H9 (cell line): ENCODE data around the gene NKAIN2. TPM values are rescaled to one million over a fixed set of nuclear protein-coding genes. Genes with fewer than 3 reads are reported as not detected.

Experiments
- DNase-seq: peaks from one replicate; pipeline ENCODE4 v3.0.0-alpha.2; 2017
- H2AFZ ChIP-seq: one replicate; pipeline ENCODE4 v1.6.1; 2013; ENCODE audit warnings: mild to moderate bottlenecking, low read length, control low read depth, moderate library complexity
- H2AK5ac ChIP-seq: 2 replicates; pipeline ENCODE4 v1.6.1; 2013; ENCODE audit warnings: low read length, control low read depth, mixed read lengths; ENCODE audit not compliant: insufficient read length
- H2BK120ac ChIP-seq: one replicate; pipeline ENCODE4 v1.6.1; 2013; ENCODE audit warnings: low read depth, mild to moderate bottlenecking, low read length, control low read depth, inconsistent platforms; ENCODE audit not compliant: poor library complexity, severe bottlenecking
- H2BK12ac ChIP-seq: 2 replicates; pipeline ENCODE4 v1.6.1; 2013; ENCODE audit warnings: low read length, control low read depth, mixed read lengths, low read depth; ENCODE audit not compliant: insufficient read length
- H2BK15ac ChIP-seq: 2 replicates; pipeline ENCODE4 v1.6.1; 2013; ENCODE audit warnings: low read depth, low read length, control low read depth
- H2BK20ac ChIP-seq: one replicate; pipeline ENCODE4 v1.6.1; 2013; ENCODE audit warnings: low read depth, mild to moderate bottlenecking, low read length, control low read depth, inconsistent platforms; ENCODE audit not compliant: poor library complexity, severe bottlenecking
- H2BK5ac ChIP-seq: 2 replicates; pipeline ENCODE4 v1.6.1; 2013; ENCODE audit warnings: low read length, control low read depth, mixed read lengths; ENCODE audit not compliant: insufficient read length
- H3K14ac ChIP-seq: 2 replicates; pipeline ENCODE4 v1.6.1; 2013; ENCODE audit warnings: low read length, control low read depth; ENCODE audit not compliant: insufficient read depth
- H3K18ac ChIP-seq: 2 replicates; pipeline ENCODE4 v1.6.1; 2013; ENCODE audit warnings: low read depth, mild to moderate bottlenecking, mixed read lengths, low read length, control low read depth; ENCODE audit not compliant: insufficient read length
- H3K23ac ChIP-seq: 2 replicates; pipeline ENCODE4 v1.6.1; 2013; ENCODE audit warnings: low read length, control low read depth, mixed read lengths, low read depth; ENCODE audit not compliant: insufficient read length
- H3K23me2 ChIP-seq: 2 replicates; pipeline ENCODE4 v1.6.1; 2013; ENCODE audit warnings: low read depth, mild to moderate bottlenecking, mixed read lengths, low read length, control low read depth; ENCODE audit not compliant: insufficient read length, poor library complexity, severe bottlenecking
- H3K27ac ChIP-seq: 2 replicates; pipeline ENCODE4 v1.5.1; 2013; ENCODE audit warnings: low read length, control low read depth, mixed read lengths, low read depth; ENCODE audit not compliant: insufficient read length
- H3K27me3 ChIP-seq: 2 replicates; pipeline ENCODE4 v1.6.1; 2013; ENCODE audit warnings: low read length, control low read depth, inconsistent platforms; ENCODE audit not compliant: insufficient read depth
- H3K4ac ChIP-seq: 2 replicates; pipeline ENCODE4 v1.6.1; 2013; ENCODE audit warnings: low read depth, mild to moderate bottlenecking, control low read depth, inconsistent platforms, low read length, moderate library complexity
- H3K4me1 ChIP-seq: 2 replicates; pipeline ENCODE4 v1.6.1; 2013; ENCODE audit warnings: low read length, control low read depth, inconsistent platforms; ENCODE audit not compliant: insufficient read depth
- H3K4me2 ChIP-seq: 2 replicates; pipeline ENCODE4 v1.6.1; 2013; ENCODE audit warnings: low read length, control low read depth, mixed read lengths; ENCODE audit not compliant: insufficient read length, insufficient read depth
- H3K56ac ChIP-seq: 2 replicates; pipeline ENCODE4 v1.6.1; 2013; ENCODE audit warnings: low read depth, mild to moderate bottlenecking, mixed read lengths, low read length, control low read depth; ENCODE audit not compliant: insufficient read length
- H3K79me1 ChIP-seq: 2 replicates; pipeline ENCODE4 v1.6.1; 2013; ENCODE audit warnings: low read depth, mild to moderate bottlenecking, moderate library complexity, low read length, control low read depth, inconsistent platforms; ENCODE audit not compliant: insufficient read depth, poor library complexity, severe bottlenecking
- H3K79me2 ChIP-seq: 2 replicates; pipeline ENCODE4 v1.6.1; 2013; ENCODE audit warnings: low read length, control low read depth, inconsistent platforms; ENCODE audit not compliant: insufficient read depth
- H3K9ac ChIP-seq: 2 replicates; pipeline ENCODE4 v1.6.1; 2013; ENCODE audit warnings: low read length, control low read depth, mixed read lengths; ENCODE audit not compliant: insufficient read length; ENCODE audit errors: extremely low read depth
- H3K9me3 ChIP-seq: one replicate; pipeline ENCODE4 v1.6.1; 2013; ENCODE audit warnings: low read depth, low read length, inconsistent platforms; ENCODE audit not compliant: control insufficient read depth
- H3T11ph ChIP-seq: one replicate; pipeline ENCODE4 v1.6.1; 2013; ENCODE audit warnings: mild to moderate bottlenecking, low read length, control low read depth, inconsistent platforms
- H4K20me1 ChIP-seq: one replicate; pipeline ENCODE4 v1.6.1; 2013; ENCODE audit not compliant: control insufficient read depth, insufficient read length, insufficient read depth
- H4K5ac ChIP-seq: 2 replicates; pipeline ENCODE4 v1.6.1; 2013; ENCODE audit warnings: low read depth, mild to moderate bottlenecking, mixed read lengths, low read length, control low read depth; ENCODE audit not compliant: insufficient read length
- H4K8ac ChIP-seq: replicated peaks from 2 replicates; pipeline ENCODE4 v1.6.1; 2013; ENCODE audit warnings: low read length, control low read depth, mixed read lengths, low read depth; ENCODE audit not compliant: insufficient read length
- H4K91ac ChIP-seq: 2 replicates; pipeline ENCODE4 v1.6.1; 2013; ENCODE audit warnings: low read depth, mild to moderate bottlenecking, moderate library complexity, mixed read lengths, low read length, control low read depth; ENCODE audit not compliant: insufficient read length
- H3K27ac Mint-ChIP-seq, 3 experiments: 2 replicates in 2 of 3; 3 replicates in 1 of 3; pipeline ENCODE4 v1.8.0; 2020 to 2021; ENCODE audit warnings: mixed read lengths in 3 of 3, mild to moderate bottlenecking in 1 of 3, moderate library complexity in 1 of 3
- H3K27me3 Mint-ChIP-seq: 2 replicates; pipeline ENCODE4 v1.8.0; 2021; ENCODE audit warnings: low read depth, mild to moderate bottlenecking, moderate library complexity, mixed read lengths
- H3K36me3 Mint-ChIP-seq, 3 experiments: 2 replicates in 2 of 3; 3 replicates in 1 of 3; pipeline ENCODE4 v1.8.0; 2020 to 2021; ENCODE audit warnings: low read depth in 3 of 3, mixed read lengths in 3 of 3; ENCODE audit not compliant: insufficient read depth in 1 of 3
- H3K4me1 Mint-ChIP-seq, 2 experiments: 2 replicates each; pipeline ENCODE4 v1.8.0; 2020; ENCODE audit warnings: mixed read lengths in 2 of 2
- H3K4me3 Mint-ChIP-seq, 2 experiments: 2 replicates in 1 of 2; 3 replicates in 1 of 2; pipeline ENCODE4 v1.8.0; 2020 to 2021; ENCODE audit warnings: mild to moderate bottlenecking in 2 of 2, mixed read lengths in 2 of 2, moderate library complexity in 1 of 2
- H3K9me3 Mint-ChIP-seq, 2 experiments: 2 replicates in 1 of 2; 3 replicates in 1 of 2; pipeline ENCODE4 v1.8.0; 2020; ENCODE audit warnings: mild to moderate bottlenecking in 2 of 2, mixed read lengths in 2 of 2, moderate library complexity in 1 of 2
- WGBS: extraction: QIAGEN DNeasy Blood & Tissue Kit; methylation state at CpG from one replicate; pipeline ENCODE4 v1.1.7; 2013; ENCODE audit warnings: missing lambda C conversion rate, low lambda C conversion rate, mixed read lengths; ENCODE audit not compliant: insufficient read length; ENCODE audit errors: extremely low coverage; 5-methylcytosine and 5-hydroxymethylcytosine counted together
- total RNA-seq: library from RNA; stranded (reverse); gene quantifications from 2 replicates; pipeline ENCODE4 v1.2.1, GENCODE V29; 2021
- TF ChIP-seq, protein P1 (sequence below): fragments of 200-600 bp; sonication (generic); conservative IDR thresholded peaks from 3 replicates; pipeline ENCODE4 v1.8.0; 2021; ENCODE audit warnings: antibody characterized with exemption, mild to moderate bottlenecking

NKAIN2 gene
- total RNA-seq, 1 experiment from 2014 or later, result 0.17 TPM

DNA sequence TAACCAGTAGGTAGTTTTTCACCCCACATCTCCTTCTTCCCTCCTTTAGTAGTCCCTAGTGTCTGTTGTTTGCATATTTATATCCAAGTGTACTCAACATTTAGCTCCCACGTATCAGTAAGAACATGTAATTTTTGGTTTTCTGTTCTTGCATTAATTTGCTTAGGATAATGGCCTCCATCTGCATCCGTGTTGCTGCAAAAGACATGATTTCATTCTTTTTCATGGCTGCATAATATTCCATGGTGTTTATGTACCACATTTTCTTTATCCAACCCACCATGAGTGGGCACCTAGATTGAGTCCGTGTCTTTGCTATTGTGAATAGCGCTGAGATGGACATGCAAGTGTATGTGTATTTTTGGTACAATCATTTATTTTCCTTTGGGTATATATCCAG is 306.8 kb downstream of the NKAIN2 start:
- no CpG with 5 or more reads among the region's 4 CpGs for WGBS
- Histone ChIP-seq H3K9me3 (no peaks in the 10 kb centered on the region), H3K4ac (no peak overlapping the region), H3K79me1 (no peaks in the 10 kb centered on the region), H4K5ac (no peak overlapping the region), H3K9ac (no peak overlapping the region), H4K8ac (no peak overlapping the region), H3K56ac (no peak overlapping the region), H2BK15ac (no peak overlapping the region), H2BK12ac (no peak overlapping the region), H2AK5ac (no peak overlapping the region), H2BK20ac (no peak overlapping the region), H3K79me2 (no peaks in the 10 kb centered on the region), H3K23me2 (no peaks in the 10 kb centered on the region), H2BK120ac (no peak overlapping the region), H3K18ac (no peak overlapping the region), H3K4me2 (no peak overlapping the region), H3K23ac (no peak overlapping the region), H3T11ph (no peak overlapping the region), H3K4me1 (no peaks in the 10 kb centered on the region), H2AFZ (no peak overlapping the region), H2BK5ac (no peak overlapping the region), H4K20me1 (no peaks in the 10 kb centered on the region), H4K91ac (no peak overlapping the region), H3K27me3 (no peaks in the 10 kb centered on the region), H3K14ac (no peak overlapping the region), H3K27ac (no peak overlapping the region)
- no peaks in the 10 kb centered on the region for H3K4me1 Mint-ChIP-seq
- TF ChIP-seq, protein P1, sequence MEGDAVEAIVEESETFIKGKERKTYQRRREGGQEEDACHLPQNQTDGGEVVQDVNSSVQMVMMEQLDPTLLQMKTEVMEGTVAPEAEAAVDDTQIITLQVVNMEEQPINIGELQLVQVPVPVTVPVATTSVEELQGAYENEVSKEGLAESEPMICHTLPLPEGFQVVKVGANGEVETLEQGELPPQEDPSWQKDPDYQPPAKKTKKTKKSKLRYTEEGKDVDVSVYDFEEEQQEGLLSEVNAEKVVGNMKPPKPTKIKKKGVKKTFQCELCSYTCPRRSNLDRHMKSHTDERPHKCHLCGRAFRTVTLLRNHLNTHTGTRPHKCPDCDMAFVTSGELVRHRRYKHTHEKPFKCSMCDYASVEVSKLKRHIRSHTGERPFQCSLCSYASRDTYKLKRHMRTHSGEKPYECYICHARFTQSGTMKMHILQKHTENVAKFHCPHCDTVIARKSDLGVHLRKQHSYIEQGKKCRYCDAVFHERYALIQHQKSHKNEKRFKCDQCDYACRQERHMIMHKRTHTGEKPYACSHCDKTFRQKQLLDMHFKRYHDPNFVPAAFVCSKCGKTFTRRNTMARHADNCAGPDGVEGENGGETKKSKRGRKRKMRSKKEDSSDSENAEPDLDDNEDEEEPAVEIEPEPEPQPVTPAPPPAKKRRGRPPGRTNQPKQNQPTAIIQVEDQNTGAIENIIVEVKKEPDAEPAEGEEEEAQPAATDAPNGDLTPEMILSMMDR, result no peak
- no peak overlapping the region for H3K27ac Mint-ChIP-seq
- H3K9me3 Mint-ChIP-seq, result no peaks in the 10 kb centered on the region
- peaks cover 2% of the 10 kb centered on the region; the same call in 1 of the 2 replicates for H3K27me3 Mint-ChIP-seq
- no peak for DNase-seq
- H3K4me3 Mint-ChIP-seq, result no peak overlapping the region
- H3K36me3 Mint-ChIP-seq, result no peaks in the 10 kb centered on the region
